NCI-H1930 (cell line): Measurements from ENCODE around the gene LRCH1.

ENCODE experiments used
- DNase-seq, 2 experiments: peaks; one replicate each; lab custom pipeline; 2025; lab: John Stamatoyannopoulos, UW

The LRCH1 gene

GRCh38 chr13:46799139-46799538, 246.2 kb downstream of the LRCH1 start:
- no peak for DNase-seq

GRCh38 chr13:46801858-46802257, 248.9 kb downstream of the LRCH1 start:
- no peak for DNase-seq
